Measurements from ENCODE around the gene MYLK2.
"Not testable (repeated sequence)": the region's sequence is repeated elsewhere in the genome, so short reads cannot be mapped to it uniquely, and the experiment has no call there.

Gene MYLK2

DNA sequence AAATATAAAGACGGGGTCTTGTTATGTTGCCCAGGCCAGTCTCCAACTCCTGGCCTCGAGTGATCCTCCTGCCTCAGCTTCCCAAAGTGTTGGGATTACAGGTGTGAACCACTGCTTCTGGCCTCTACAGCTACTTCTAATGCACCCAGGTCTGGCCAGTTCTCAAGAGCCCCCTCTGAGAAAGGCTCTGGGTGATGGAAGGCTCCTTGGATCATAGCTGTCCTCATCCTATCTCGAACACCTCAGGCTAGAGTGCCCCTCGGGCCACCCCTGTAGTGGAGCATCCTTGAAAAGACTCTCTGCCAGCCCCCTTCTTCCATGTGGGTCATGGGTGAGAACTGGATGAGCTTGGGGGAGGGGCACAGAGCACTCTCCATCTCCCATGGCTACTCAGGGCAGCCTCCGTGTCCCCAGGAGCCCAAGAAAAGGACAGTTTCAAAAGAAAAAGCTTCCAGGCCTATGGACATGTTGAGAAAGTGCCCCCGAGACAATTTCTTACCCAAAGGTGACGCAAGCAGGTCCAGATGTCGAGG, 714 bp upstream of the MYLK2 start:
- Histone ChIP-seq H3K4me1 (ENCODE audit: insufficient read depth, low read length) (peaks cover 8% of the 10 kb centered on the region; the same call in 1 of the 2 replicates), H3K9ac (ENCODE audit: low read depth, low read length) (no peak overlapping the region), H3K4me3 (ENCODE audit: low read length) (no peak overlapping the region), H3K27ac (ENCODE audit: low read length) (no peak overlapping the region), H3K27me3 (ENCODE audit: insufficient read depth, low read length) (no peaks in the 10 kb centered on the region), H3K36me3 (ENCODE audit: insufficient read depth, low read depth, low read length) (no peaks in the 10 kb centered on the region), H3K9me3 (ENCODE audit: insufficient read depth, low read depth, low read length) (no peaks in the 10 kb centered on the region)

DNA sequence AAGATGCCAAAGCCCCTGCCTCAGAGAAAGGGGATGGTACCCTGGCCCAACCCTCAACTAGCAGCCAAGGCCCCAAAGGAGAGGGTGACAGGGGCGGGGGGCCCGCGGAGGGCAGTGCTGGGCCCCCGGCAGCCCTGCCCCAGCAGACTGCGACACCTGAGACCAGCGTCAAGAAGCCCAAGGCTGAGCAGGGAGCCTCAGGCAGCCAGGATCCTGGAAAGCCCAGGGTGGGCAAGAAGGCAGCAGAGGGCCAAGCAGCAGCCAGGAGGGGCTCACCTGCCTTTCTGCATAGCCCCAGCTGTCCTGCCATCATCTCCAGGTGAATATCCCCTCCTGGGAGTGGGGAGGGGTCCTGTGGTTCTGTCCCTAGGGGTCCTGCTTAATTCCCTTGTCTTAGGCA, 1.1 kb downstream of the MYLK2 start:
- H3K27ac ChIP-seq (ENCODE audit: low read length) = no peak overlapping the region
- peaks cover 5% of the 10 kb centered on the region; the same call in 1 of the 2 replicates for H3K4me1 ChIP-seq (ENCODE audit: insufficient read depth, low read length)
- H3K27me3 ChIP-seq (ENCODE audit: insufficient read depth, low read length) = no peaks in the 10 kb centered on the region
- H3K4me3 ChIP-seq (ENCODE audit: low read length) = no peak overlapping the region
- H3K9ac ChIP-seq (ENCODE audit: low read depth, low read length) = no peak overlapping the region
- no peaks in the 10 kb centered on the region for H3K36me3 ChIP-seq (ENCODE audit: insufficient read depth, low read depth, low read length)
- H3K9me3 ChIP-seq (ENCODE audit: insufficient read depth, low read depth, low read length) = no peaks in the 10 kb centered on the region

DNA sequence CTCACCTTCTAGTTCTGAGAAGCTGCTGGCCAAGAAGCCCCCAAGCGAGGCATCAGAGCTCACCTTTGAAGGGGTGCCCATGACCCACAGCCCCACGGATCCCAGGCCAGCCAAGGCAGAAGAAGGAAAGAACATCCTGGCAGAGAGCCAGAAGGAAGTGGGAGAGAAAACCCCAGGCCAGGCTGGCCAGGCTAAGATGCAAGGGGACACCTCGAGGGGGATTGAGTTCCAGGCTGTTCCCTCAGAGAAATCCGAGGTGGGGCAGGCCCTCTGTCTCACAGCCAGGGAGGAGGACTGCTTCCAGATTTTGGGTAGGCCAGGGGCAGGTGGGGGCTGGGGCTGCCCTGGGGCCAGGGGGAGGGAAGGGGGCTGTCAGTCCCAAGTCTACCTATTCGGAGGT, 2.3 kb downstream of the MYLK2 start:
- H3K36me3 ChIP-seq (ENCODE audit: insufficient read depth, low read depth, low read length) = no peaks in the 10 kb centered on the region
- H3K27me3 ChIP-seq (ENCODE audit: insufficient read depth, low read length) = no peaks in the 10 kb centered on the region
- no peak overlapping the region for H3K4me3 ChIP-seq (ENCODE audit: low read length)
- H3K9me3 ChIP-seq (ENCODE audit: insufficient read depth, low read depth, low read length) = no peaks in the 10 kb centered on the region
- no peaks in the 10 kb centered on the region for H3K4me1 ChIP-seq (ENCODE audit: insufficient read depth, low read length)
- no peak overlapping the region for H3K27ac ChIP-seq (ENCODE audit: low read length)
- no peak overlapping the region for H3K9ac ChIP-seq (ENCODE audit: low read depth, low read length)

DNA sequence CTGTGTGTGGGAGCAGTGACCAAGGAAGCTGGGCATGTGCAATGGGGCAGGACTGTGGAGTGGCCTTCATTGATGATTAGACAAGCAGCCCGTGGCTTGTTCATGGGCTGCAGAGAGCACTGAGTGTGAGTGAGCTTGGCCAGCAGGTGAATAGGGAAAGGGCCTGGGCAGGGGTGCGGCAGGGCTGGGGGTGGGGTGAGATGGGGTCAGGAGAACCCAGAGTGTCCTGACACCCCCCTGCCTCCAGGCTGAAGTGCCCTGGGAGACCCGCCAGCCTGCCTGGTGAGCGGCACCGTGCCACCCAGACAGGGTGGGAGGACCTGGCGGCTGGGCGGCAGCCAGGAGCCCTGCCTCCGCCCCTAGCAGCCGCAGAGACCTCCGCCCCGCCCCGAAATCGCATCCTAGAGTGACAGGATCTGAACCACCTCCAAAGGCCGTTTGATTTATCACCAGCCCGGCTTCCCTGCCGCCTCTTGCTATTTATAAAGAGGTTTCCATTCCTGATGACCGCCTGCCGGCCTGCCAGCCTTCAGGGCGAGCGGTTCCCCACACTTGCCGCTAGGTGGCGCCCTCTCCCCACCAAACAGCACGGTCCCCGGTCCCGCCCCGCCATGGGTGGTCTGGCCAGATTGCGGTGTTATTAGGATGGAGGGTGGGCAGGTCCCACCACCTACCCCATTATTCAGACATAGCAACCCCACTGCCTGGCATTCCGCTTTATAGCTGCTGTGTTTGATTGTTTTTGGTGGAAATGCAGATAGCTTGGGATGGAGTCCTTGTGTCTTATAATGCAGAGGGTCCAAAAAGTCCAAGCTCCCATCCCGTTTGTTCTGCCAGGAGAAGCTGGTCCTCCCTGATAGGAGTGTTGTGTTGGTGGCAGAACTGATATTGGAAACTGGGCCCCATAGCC, 3.5 kb downstream of the MYLK2 start:
- Histone ChIP-seq H3K9ac (ENCODE audit: low read depth, low read length) (no peak overlapping the region), H3K27me3 (ENCODE audit: insufficient read depth, low read length) (no peaks in the 10 kb centered on the region), H3K4me1 (ENCODE audit: insufficient read depth, low read length) (no peaks in the 10 kb centered on the region), H3K4me3 (ENCODE audit: low read length) (no peak overlapping the region), H3K36me3 (ENCODE audit: insufficient read depth, low read depth, low read length) (no peaks in the 10 kb centered on the region), H3K27ac (ENCODE audit: low read length) (no peak overlapping the region), H3K9me3 (ENCODE audit: insufficient read depth, low read depth, low read length) (no peaks in the 10 kb centered on the region)

DNA sequence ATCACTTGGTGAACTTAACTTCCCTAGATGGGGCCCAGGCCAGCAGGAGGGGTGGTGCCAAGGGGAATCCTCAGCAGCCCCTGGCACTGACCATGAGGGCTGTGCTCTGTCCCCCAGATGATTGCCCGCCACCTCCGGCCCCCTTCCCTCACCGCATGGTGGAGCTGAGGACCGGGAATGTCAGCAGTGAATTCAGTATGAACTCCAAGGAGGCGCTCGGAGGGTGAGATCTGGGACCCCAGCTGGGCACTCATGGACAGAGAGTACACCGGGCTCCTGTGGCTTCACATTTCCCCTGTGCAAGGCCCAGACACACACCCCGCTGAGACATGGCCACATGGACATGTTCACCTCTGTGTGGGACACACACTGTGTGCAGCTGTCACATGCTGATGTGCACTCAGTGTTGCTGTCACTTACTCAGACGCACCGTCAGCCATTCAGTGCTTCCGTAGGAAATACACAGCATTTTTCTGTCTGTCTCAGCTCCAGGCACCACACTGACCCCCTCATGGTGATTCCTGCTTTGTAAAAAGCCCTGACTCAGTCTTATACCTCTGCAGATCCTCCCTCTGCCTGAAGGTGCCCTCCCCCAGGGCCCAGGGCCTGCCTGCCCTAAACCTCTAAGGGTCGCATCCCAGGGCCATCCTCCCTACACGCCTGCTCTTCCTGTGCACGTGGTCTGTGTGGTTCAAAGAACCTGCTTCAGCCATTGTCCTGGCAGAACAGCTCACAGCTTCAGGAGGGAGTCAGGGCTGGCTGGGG, 4.4 kb downstream of the MYLK2 start:
- no peaks in the 10 kb centered on the region for H3K36me3 ChIP-seq (ENCODE audit: insufficient read depth, low read depth, low read length)
- no peaks in the 10 kb centered on the region for H3K9me3 ChIP-seq (ENCODE audit: insufficient read depth, low read depth, low read length)
- no peaks in the 10 kb centered on the region for H3K27me3 ChIP-seq (ENCODE audit: insufficient read depth, low read length)
- no peak overlapping the region for H3K4me3 ChIP-seq (ENCODE audit: low read length)
- H3K9ac ChIP-seq (ENCODE audit: low read depth, low read length) = no peak overlapping the region
- no peaks in the 10 kb centered on the region for H3K4me1 ChIP-seq (ENCODE audit: insufficient read depth, low read length)
- no peak overlapping the region for H3K27ac ChIP-seq (ENCODE audit: low read length)

DNA sequence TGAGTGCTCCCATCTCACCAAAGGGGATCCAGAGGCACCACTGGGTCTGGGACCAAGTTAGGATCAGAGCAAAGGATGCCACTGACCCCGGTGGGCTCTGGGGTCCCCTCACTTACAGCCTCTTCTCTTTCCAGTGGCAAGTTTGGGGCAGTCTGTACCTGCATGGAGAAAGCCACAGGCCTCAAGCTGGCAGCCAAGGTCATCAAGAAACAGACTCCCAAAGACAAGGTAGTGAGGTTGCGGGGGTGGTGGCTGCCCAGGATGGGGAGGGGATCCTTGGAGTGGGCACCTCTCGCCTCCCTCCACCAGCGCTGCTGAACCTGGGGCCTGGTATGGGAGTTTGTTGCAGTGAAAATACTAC, 4.9 kb downstream of the MYLK2 start:
- H3K27me3 ChIP-seq (ENCODE audit: insufficient read depth, low read length) = no peaks in the 10 kb centered on the region
- H3K27ac ChIP-seq (ENCODE audit: low read length) = no peak overlapping the region
- no peaks in the 10 kb centered on the region for H3K36me3 ChIP-seq (ENCODE audit: insufficient read depth, low read depth, low read length)
- H3K9me3 ChIP-seq (ENCODE audit: insufficient read depth, low read depth, low read length) = no peaks in the 10 kb centered on the region
- H3K4me3 ChIP-seq (ENCODE audit: low read length) = no peak overlapping the region
- no peak overlapping the region for H3K9ac ChIP-seq (ENCODE audit: low read depth, low read length)
- no peaks in the 10 kb centered on the region for H3K4me1 ChIP-seq (ENCODE audit: insufficient read depth, low read length)

DNA sequence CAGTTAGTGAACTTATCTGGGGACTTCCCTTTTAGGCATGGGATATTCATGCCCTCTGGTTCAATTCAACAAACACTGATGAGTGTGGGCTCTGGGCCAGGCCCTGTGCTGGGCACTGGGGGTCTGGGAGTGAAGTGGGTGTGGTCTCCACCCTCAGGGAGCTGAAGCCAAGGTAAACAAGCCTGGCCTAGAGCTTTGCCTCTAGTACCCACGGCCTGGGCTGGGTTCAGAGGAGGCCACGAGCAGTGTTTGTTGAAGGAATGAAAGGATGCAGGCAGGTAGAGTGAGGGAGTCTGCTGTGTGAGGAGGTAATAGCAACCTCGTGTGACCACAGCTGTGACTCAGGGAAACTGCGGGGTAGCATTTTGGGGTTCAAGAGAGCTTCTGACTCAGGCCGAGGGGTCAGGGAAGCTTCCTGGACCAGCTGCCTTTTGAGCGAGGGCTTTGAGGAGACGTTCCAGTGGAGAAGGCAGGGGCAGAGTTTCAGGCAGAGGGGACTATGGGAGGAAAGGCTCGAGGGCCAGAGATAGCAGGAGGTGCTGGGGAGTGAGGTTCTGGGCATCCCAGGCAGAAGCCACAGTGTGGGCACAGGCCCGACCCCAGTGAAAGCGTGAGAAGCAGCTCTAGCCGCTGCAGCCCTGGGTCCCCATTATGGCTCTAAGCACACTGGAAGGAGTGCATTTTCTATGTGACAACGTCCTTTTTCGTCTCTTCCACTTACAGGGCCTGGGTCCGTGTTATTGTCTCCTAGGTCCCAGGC, 5.6 kb downstream of the MYLK2 start:
- H3K4me1 ChIP-seq (ENCODE audit: insufficient read depth, low read length) = no peaks in the 10 kb centered on the region
- H3K27ac ChIP-seq (ENCODE audit: low read length) = no peak overlapping the region
- no peak overlapping the region for H3K9ac ChIP-seq (ENCODE audit: low read depth, low read length)
- no peaks in the 10 kb centered on the region for H3K9me3 ChIP-seq (ENCODE audit: insufficient read depth, low read depth, low read length)
- no peak overlapping the region for H3K4me3 ChIP-seq (ENCODE audit: low read length)
- H3K27me3 ChIP-seq (ENCODE audit: insufficient read depth, low read length) = no peaks in the 10 kb centered on the region
- no peaks in the 10 kb centered on the region for H3K36me3 ChIP-seq (ENCODE audit: insufficient read depth, low read depth, low read length)

DNA sequence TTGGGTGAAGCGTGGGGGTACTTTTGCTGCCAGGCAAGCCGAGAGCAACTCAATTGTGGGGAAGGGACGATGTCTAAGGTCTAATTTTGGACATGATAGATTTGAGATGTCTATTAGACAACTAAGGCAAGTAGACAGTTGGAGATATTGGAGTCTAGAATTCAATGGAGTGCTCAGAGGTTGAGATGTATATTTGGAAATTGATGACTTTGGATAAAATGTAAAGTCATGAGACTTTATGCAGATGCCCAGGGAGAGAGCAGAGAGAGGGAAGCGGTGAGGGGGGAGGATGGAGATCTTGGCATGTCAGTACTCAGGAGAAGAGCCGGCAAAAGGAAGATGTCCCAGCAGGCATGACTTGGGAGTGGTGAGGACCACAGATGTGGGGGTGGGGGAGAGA, 6.9 kb downstream of the MYLK2 start:
- Histone ChIP-seq H3K9ac (ENCODE audit: low read depth, low read length) (no peak overlapping the region), H3K4me1 (ENCODE audit: insufficient read depth, low read length) (no peaks in the 10 kb centered on the region), H3K36me3 (ENCODE audit: insufficient read depth, low read depth, low read length) (no peaks in the 10 kb centered on the region), H3K4me3 (ENCODE audit: low read length) (no peak overlapping the region), H3K9me3 (ENCODE audit: insufficient read depth, low read depth, low read length) (no peaks in the 10 kb centered on the region), H3K27ac (ENCODE audit: low read length) (no peak overlapping the region), H3K27me3 (ENCODE audit: insufficient read depth, low read length) (no peaks in the 10 kb centered on the region)

DNA sequence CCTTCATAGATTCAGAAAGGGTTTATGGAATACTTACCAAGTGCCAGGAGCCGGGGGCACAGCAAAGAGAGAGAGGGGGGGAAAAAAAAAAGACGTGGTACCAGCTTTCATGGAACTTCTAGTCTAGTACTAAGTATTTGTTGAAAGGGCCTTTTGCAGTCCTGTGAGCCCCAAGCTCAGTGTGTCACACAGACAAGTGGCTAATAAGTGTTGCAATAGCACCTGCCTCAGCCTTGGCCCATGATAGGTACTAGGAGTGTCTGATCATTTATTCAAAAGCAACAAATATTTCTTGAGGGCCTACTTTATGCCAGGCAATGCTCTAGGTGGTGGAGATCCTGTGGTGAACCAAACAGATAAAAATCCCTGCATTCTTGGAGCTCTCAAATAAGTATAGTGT, 7.9 kb downstream of the MYLK2 start:
- no peak overlapping the region for H3K9ac ChIP-seq (ENCODE audit: low read depth, low read length)
- no peak overlapping the region for H3K27ac ChIP-seq (ENCODE audit: low read length)
- no peaks in the 10 kb centered on the region for H3K9me3 ChIP-seq (ENCODE audit: insufficient read depth, low read depth, low read length)
- no peak overlapping the region for H3K4me3 ChIP-seq (ENCODE audit: low read length)
- H3K27me3 ChIP-seq (ENCODE audit: insufficient read depth, low read length) = no peaks in the 10 kb centered on the region
- no peaks in the 10 kb centered on the region for H3K36me3 ChIP-seq (ENCODE audit: insufficient read depth, low read depth, low read length)
- no peaks in the 10 kb centered on the region for H3K4me1 ChIP-seq (ENCODE audit: insufficient read depth, low read length)

DNA sequence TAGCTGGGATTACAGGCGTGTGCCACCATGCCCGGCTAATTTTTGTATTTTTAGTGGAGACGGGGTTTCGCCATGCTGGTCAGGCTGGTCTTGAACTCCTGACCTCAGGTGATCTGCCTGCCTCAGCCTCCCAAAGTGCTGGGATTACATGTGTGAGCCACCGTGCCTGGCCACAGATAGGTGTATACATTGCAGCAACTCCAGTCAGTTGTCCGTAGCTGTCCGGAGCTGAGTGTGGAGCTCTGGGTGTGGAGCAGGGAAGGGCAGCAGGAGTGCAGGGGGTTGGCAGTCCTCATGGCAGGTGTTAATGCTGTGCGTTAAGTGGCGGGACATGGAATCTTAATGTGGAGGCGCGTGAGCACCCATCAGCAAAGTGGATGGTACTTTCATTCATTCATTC, 8.9 kb downstream of the MYLK2 start:
- H3K9me3 ChIP-seq (ENCODE audit: insufficient read depth, low read depth, low read length); H3K4me1 ChIP-seq (ENCODE audit: insufficient read depth, low read length); H3K36me3 ChIP-seq (ENCODE audit: insufficient read depth, low read depth, low read length); H3K9ac ChIP-seq (ENCODE audit: low read depth, low read length); H3K27me3 ChIP-seq (ENCODE audit: insufficient read depth, low read length); H3K27ac ChIP-seq (ENCODE audit: low read length); H3K4me3 ChIP-seq (ENCODE audit: low read length): not testable (repeated sequence)

DNA sequence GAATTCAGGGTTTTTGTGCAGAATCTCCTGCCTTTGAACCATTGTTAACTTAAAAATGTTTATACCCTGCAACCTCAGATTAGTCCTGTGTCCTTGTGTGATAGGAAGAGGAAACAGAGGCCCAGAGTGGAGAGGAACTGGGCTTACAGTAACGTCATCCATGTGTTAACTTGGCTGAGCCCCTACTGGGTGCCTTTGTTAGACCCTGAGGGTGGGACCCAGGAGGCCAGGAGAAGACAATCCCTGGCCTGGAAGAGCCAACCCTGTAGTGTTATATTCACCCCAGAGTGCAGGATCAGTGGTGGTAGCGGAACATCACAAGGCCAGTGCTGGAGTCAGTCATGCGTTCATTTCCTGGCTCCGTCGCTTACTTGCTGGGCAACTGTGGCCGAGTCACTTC, 10.6 kb downstream of the MYLK2 start:
- no peak overlapping the region for H3K9ac ChIP-seq (ENCODE audit: low read depth, low read length)
- no peaks in the 10 kb centered on the region for H3K9me3 ChIP-seq (ENCODE audit: insufficient read depth, low read depth, low read length)
- H3K27ac ChIP-seq (ENCODE audit: low read length) = no peak overlapping the region
- no peaks in the 10 kb centered on the region for H3K4me1 ChIP-seq (ENCODE audit: insufficient read depth, low read length)
- no peak overlapping the region for H3K4me3 ChIP-seq (ENCODE audit: low read length)
- no peaks in the 10 kb centered on the region for H3K36me3 ChIP-seq (ENCODE audit: insufficient read depth, low read depth, low read length)
- H3K27me3 ChIP-seq (ENCODE audit: insufficient read depth, low read length) = no peaks in the 10 kb centered on the region

Data from iPS-20b (cell line).